ENCODE data around the gene DCTD. TPM values are rescaled to one million over a fixed set of nuclear protein-coding genes. Genes with fewer than 3 reads are reported as not detected.

The DCTD gene
- total RNA-seq, 1 donor from 2014 or later, result 80.3 TPM

DNA sequence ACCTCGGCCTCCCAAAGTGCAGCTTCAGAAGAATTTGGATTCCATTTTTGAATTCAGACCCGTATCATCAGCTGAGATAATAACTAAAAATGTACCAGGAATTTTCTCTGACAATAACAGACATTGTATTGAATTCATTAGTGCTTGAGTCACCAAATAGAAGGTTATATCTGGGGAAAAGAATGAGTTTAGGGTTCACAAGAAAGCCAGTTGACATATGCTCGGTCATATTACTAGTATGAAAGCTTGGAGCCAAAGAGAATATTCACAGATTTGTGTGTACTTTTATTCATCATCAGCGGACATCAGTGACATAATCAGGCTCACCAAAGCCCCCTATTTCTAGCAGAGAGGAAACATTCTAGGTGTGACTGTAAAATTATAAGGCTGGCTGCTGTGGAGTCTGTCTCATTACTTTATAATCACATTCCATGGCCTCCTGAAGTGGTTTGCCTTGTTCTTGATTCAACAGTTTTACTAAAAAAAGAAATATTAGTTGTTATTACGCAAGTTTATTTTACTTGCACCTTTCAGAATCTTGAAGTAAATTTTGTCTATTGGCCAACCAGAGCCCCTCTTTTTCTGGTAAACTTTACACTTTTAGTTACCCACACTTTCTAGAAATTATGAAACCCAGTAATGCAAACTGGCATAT, 14.6 kb upstream of the DCTD start:
- peaks cover 6% of the 10 kb centered on the region for H3K4me1 Mint-ChIP-seq (ENCODE audit: unreplicated experiment)
- no peaks in the 10 kb centered on the region for H3K9me3 Mint-ChIP-seq
- no peak for DNase-seq (ENCODE audit: extremely low spot score, unreplicated experiment)
- H3K27ac Mint-ChIP-seq, result no peak overlapping the region
- no peak overlapping the region for H3K4me3 Mint-ChIP-seq
- TF ChIP-seq, protein P1, sequence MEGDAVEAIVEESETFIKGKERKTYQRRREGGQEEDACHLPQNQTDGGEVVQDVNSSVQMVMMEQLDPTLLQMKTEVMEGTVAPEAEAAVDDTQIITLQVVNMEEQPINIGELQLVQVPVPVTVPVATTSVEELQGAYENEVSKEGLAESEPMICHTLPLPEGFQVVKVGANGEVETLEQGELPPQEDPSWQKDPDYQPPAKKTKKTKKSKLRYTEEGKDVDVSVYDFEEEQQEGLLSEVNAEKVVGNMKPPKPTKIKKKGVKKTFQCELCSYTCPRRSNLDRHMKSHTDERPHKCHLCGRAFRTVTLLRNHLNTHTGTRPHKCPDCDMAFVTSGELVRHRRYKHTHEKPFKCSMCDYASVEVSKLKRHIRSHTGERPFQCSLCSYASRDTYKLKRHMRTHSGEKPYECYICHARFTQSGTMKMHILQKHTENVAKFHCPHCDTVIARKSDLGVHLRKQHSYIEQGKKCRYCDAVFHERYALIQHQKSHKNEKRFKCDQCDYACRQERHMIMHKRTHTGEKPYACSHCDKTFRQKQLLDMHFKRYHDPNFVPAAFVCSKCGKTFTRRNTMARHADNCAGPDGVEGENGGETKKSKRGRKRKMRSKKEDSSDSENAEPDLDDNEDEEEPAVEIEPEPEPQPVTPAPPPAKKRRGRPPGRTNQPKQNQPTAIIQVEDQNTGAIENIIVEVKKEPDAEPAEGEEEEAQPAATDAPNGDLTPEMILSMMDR (conservative IDR thresholded peaks at IDR 0.05), result no peak
- H3K27me3 Mint-ChIP-seq, result peaks cover 5% of the 10 kb centered on the region
- no peaks in the 10 kb centered on the region for H3K36me3 Mint-ChIP-seq

DNA sequence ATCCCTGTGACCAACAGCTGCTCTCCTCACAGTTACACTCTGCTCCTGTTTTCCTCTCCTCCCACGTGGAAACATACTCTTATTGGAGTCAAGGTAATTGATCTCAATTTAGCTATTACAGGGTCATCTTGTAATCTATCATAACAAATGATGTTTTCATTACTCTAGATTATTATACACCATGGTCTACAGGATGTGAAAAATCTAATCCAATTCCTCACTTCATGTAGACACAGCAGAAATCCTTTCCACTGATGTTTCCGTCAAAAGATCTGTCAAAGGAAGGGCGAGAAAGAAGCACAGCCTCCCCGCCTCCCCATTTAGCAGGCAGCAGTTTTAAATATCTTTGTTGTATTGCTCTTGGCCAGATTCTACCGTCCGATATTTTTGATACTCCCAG, 13.7 kb upstream of the DCTD start:
- Mint-ChIP-seq H3K27me3 (peaks cover 5% of the 10 kb centered on the region), H3K4me3 (no peak overlapping the region), H3K36me3 (no peaks in the 10 kb centered on the region), H3K4me1 (ENCODE audit: unreplicated experiment) (peaks cover 6% of the 10 kb centered on the region), H3K9me3 (no peaks in the 10 kb centered on the region), H3K27ac (no peak overlapping the region)
- TF ChIP-seq, protein P1 (conservative IDR thresholded peaks at IDR 0.05), result no peak
- no peak for DNase-seq (ENCODE audit: extremely low spot score, unreplicated experiment)

- no peaks in the 10 kb centered on the region for H3K9me3 Mint-ChIP-seq
- no peak overlapping the region for H3K4me3 Mint-ChIP-seq
- TF ChIP-seq, protein P1 (conservative IDR thresholded peaks at IDR 0.05), result no peak
- no peak overlapping the region for H3K27ac Mint-ChIP-seq
- H3K36me3 Mint-ChIP-seq, result no peaks in the 10 kb centered on the region
- peaks cover 13% of the 10 kb centered on the region for H3K4me1 Mint-ChIP-seq (ENCODE audit: unreplicated experiment)
- DNase-seq (ENCODE audit: extremely low spot score, unreplicated experiment), result no peak
- H3K27me3 Mint-ChIP-seq, result peaks cover 8% of the 10 kb centered on the region
Observed at GRCh38 chr4:182929296-182929695, 12.1 kb upstream of the DCTD start.

DNA sequence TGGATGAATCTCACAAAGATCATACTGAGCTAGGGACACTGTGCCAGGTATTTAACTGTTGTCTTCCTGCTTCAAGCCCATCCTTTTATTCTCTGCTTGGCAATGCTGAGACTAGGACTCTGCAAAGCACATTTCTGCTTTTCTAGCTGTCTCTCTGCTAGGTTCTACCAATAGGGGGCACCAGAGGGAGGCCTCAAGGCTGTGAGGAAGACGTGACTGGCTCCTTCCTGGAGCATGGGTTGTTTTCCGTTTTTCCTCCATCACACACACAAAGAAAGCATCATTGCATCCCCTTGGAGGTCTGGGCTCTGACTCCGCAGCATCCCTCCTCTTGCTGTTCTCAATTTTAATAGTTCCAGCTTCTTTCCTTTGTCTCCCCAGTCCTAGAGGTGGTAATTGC, 10.9 kb upstream of the DCTD start:
- no peak for DNase-seq (ENCODE audit: extremely low spot score, unreplicated experiment)

DNA sequence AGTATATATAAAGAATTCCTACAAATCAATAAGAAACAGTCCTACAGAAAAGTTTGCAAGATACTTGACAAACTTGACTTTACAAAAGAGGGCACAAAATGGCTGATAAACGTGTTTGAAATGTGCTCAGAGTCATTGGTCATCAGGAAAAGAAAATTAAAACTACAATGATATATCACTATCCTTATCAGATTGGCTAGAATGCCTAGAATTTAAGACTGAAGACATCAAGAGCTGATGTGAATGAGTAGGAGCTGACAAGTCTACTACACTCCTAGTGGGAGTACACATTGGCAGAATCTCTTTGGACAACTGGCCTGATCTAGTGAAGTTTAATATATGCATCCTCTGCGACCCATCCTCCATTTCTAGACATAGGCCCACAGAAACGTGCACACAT, 10.3 kb upstream of the DCTD start:
- no peak for DNase-seq (ENCODE audit: extremely low spot score, unreplicated experiment)
- H3K27me3 Mint-ChIP-seq, result peaks cover 14% of the 10 kb centered on the region
- peaks cover 13% of the 10 kb centered on the region for H3K4me1 Mint-ChIP-seq (ENCODE audit: unreplicated experiment)
- no peaks in the 10 kb centered on the region for H3K36me3 Mint-ChIP-seq
- no peak overlapping the region for H3K4me3 Mint-ChIP-seq
- no peaks in the 10 kb centered on the region for H3K9me3 Mint-ChIP-seq
- TF ChIP-seq, protein P1 (conservative IDR thresholded peaks at IDR 0.05), result no peak
- H3K27ac Mint-ChIP-seq, result no peak overlapping the region

More for the DNA sequence above, 10.9 kb upstream of the DCTD start:
- Mint-ChIP-seq H3K4me1 (ENCODE audit: unreplicated experiment) (peaks cover 13% of the 10 kb centered on the region), H3K27ac (no peak overlapping the region), H3K27me3 (peaks cover 12% of the 10 kb centered on the region), H3K36me3 (no peaks in the 10 kb centered on the region), H3K9me3 (no peaks in the 10 kb centered on the region), H3K4me3 (no peak overlapping the region)
- TF ChIP-seq, protein P1 (conservative IDR thresholded peaks at IDR 0.05), result peak; percentile 58

All from type B pancreatic cell (in vitro differentiated cells).